Neural cell (in vitro differentiated cells): Measurements from ENCODE around the gene TPI1. TPM values are rescaled to one million over a fixed set of nuclear protein-coding genes. Genes with fewer than 3 reads are reported as not detected.

Experiments
- H2AFZ ChIP-seq: fragments of 200-600, 300-800 bp; sonication (generic), shearing (Covaris generic); 2 replicates; pipeline ENCODE4 v1.6.0; 2014; ENCODE audit warnings: low read depth, mild to moderate bottlenecking, antibody characterized with exemption, low read length, moderate library complexity
- H3F3A ChIP-seq: fragments of 200-600 bp; shearing (Covaris generic); 2 replicates; pipeline ENCODE4 v1.6.1; 2016; ENCODE audit warnings: mild to moderate bottlenecking, moderate library complexity, mixed read lengths, antibody characterized with exemption, low read length; ENCODE audit not compliant: insufficient read depth, poor library complexity, severe bottlenecking
- H3K27ac ChIP-seq: fragments of 200-600, 300-800 bp; sonication (generic), shearing (Covaris generic); 2 replicates; pipeline ENCODE4 v1.5.1; 2014; ENCODE audit warnings: mild to moderate bottlenecking, low read length, moderate library complexity
- H3K27me3 ChIP-seq: fragments of 300-800, 200-600 bp; sonication (generic), shearing (Covaris generic); 2 replicates; pipeline ENCODE4 v1.6.0; 2014; ENCODE audit warnings: mild to moderate bottlenecking, low read depth, low read length, moderate library complexity; ENCODE audit not compliant: insufficient read depth
- H3K36me3 ChIP-seq: fragments of 300-800, 200-600 bp; sonication (generic), shearing (Covaris generic); 2 replicates; pipeline ENCODE4 v1.5.1; 2014; ENCODE audit warnings: mild to moderate bottlenecking, antibody characterized with exemption, low read length, moderate library complexity; ENCODE audit not compliant: insufficient read depth
- H3K4me2 ChIP-seq: fragments of 300-800, 200-600 bp; sonication (generic), shearing (Covaris generic); 2 replicates; pipeline ENCODE4 v1.6.0; 2014; ENCODE audit warnings: mild to moderate bottlenecking, low read length
- H3K4me3 ChIP-seq: fragments of 300-800, 200-600 bp; sonication (generic), shearing (Covaris generic); 2 replicates; pipeline ENCODE4 v1.5.1; 2014; ENCODE audit warnings: mild to moderate bottlenecking, low read length, moderate library complexity
- H3K79me2 ChIP-seq: fragments of 200-600 bp; shearing (Covaris generic); replicated peaks from 2 replicates; pipeline ENCODE4 v1.6.0; 2014; ENCODE audit warnings: mild to moderate bottlenecking, low read length, moderate library complexity; ENCODE audit not compliant: insufficient read depth
- H3K9ac ChIP-seq: fragments of 300-800, 200-600 bp; sonication (generic), shearing (Covaris generic); 2 replicates; pipeline ENCODE4 v1.6.1; 2016; ENCODE audit warnings: mild to moderate bottlenecking, low read length, mixed read lengths
- H3K9me2 ChIP-seq: fragments of 200-600 bp; shearing (Covaris generic); 2 replicates; pipeline ENCODE4 v1.6.1; 2016; ENCODE audit warnings: mild to moderate bottlenecking, low read length, mixed read lengths; ENCODE audit not compliant: insufficient read depth
- H3K9me3 ChIP-seq: fragments of 200-600, 300-800 bp; sonication (generic), shearing (Covaris generic); 2 replicates; pipeline ENCODE4 v1.6.1; 2016; ENCODE audit warnings: mild to moderate bottlenecking, mixed run types, low read length, moderate library complexity, mixed read lengths
- H4K20me1 ChIP-seq: fragments of 200-600 bp; shearing (Covaris generic); 2 replicates; pipeline ENCODE4 v1.6.1; 2016; ENCODE audit warnings: mild to moderate bottlenecking, mixed run types; ENCODE audit not compliant: insufficient read depth
- EP300 ChIP-seq: fragments of 450-650 bp; conservative IDR thresholded peaks from 2 replicates; pipeline ENCODE4 v1.6.1; 2014; ENCODE audit warnings: antibody characterized with exemption, mild to moderate bottlenecking, moderate library complexity; ENCODE audit not compliant: poor library complexity, severe bottlenecking
- EZH2 ChIP-seq: fragments of 200-600, 300-800 bp; shearing (Covaris generic), sonication (generic); IDR thresholded peaks from 2 replicates; pipeline ENCODE4 v1.6.1; 2014; ENCODE audit warnings: antibody characterized with exemption, low read length, borderline replicate concordance, mild to moderate bottlenecking; ENCODE audit not compliant: insufficient read depth, poor library complexity, severe bottlenecking
- POLR2AphosphoS5 ChIP-seq: IDR thresholded peaks from 2 replicates; pipeline ENCODE4 v1.6.1; 2012
- RAD21 ChIP-seq: fragments of 450-650 bp; conservative IDR thresholded peaks from 2 replicates; pipeline ENCODE4 v1.6.1; 2014; ENCODE audit warnings: antibody characterized with exemption, mild to moderate bottlenecking, moderate library complexity
- REST ChIP-seq: IDR thresholded peaks from 2 replicates; pipeline ENCODE4 v1.6.1; 2012; ENCODE audit warnings: borderline replicate concordance
- polyA plus RNA-seq: library from polyadenylated mRNA; depleted of rRNA; stranded (reverse); fragments of >200 nt; gene quantifications from 2 replicates; pipeline ENCODE4 v1.2.3, GENCODE V29; 2014
- TF ChIP-seq, protein P1 (sequence below): fragments of 450-650 bp; IDR thresholded peaks from 2 replicates; pipeline ENCODE4 v1.5.1; 2014; ENCODE audit warnings: antibody characterized with exemption, mild to moderate bottlenecking, moderate library complexity; ENCODE audit not compliant: poor library complexity, severe bottlenecking

TPI1 gene
- polyA plus RNA-seq, 1 donor from 2014 or later, result 288 TPM

DNA sequence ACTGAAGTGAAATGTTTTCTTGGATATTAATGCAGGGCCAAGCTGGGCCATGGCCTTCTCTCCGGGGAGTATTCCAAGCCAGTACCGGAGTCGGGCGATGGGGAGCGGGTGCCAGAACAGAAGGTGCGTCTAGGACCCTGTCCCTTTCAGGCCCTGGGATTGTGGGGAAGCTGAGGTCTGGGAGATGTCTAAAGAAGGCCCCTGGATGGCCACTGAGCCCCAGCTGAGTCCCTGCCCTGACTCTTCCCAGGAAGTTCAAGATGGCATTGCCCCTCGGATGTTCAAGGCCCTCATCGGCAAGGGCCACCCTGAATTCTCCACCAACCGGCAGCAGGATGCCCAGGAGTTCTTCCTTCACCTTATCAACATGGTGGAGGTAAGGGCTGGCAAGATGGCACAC, 7.2 kb upstream of the TPI1 start:
- no peak overlapping the region for H3K9ac ChIP-seq
- peaks cover 4% of the 10 kb centered on the region for H3K36me3 ChIP-seq
- no peak overlapping the region for H3K4me3 ChIP-seq
- peaks cover 3% of the 10 kb centered on the region for H3K79me2 ChIP-seq
- H3F3A ChIP-seq, result no peaks in the 10 kb centered on the region
- no peak for TF ChIP-seq POLR2AphosphoS5
- no peaks in the 10 kb centered on the region for H3K27me3 ChIP-seq
- H4K20me1 ChIP-seq, result no peaks in the 10 kb centered on the region
- no peaks in the 10 kb centered on the region for H3K9me3 ChIP-seq
- H2AFZ ChIP-seq, result no peak overlapping the region
- H3K4me2 ChIP-seq, result no peak overlapping the region
- H3K27ac ChIP-seq, result no peak overlapping the region
- no peaks in the 10 kb centered on the region for H3K9me2 ChIP-seq

DNA sequence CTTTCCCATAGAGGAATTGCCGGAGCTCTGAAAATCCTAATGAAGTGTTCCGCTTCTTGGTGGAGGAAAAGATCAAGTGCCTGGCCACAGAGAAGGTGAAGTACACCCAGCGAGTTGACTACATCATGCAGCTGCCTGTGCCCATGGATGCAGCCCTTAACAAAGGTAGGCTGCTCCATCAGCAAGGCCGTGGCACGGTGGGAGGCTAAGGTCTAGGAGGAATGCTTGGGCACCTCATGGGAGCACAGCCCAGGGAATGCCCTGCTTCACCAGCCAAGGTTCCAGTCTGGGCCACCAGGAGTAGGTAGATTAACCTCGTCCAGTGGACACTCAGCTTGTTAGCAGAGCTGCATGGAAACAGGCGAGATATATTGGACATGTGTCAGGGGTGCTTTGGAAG, 6.4 kb upstream of the TPI1 start:
- no peak overlapping the region for H2AFZ ChIP-seq
- no peaks in the 10 kb centered on the region for H3F3A ChIP-seq
- no peak for TF ChIP-seq EP300
- TF ChIP-seq REST, result no peak
- TF ChIP-seq EZH2, result no peak
- TF ChIP-seq POLR2AphosphoS5, result no peak
- TF ChIP-seq RAD21, result no peak
- TF ChIP-seq, protein P1, sequence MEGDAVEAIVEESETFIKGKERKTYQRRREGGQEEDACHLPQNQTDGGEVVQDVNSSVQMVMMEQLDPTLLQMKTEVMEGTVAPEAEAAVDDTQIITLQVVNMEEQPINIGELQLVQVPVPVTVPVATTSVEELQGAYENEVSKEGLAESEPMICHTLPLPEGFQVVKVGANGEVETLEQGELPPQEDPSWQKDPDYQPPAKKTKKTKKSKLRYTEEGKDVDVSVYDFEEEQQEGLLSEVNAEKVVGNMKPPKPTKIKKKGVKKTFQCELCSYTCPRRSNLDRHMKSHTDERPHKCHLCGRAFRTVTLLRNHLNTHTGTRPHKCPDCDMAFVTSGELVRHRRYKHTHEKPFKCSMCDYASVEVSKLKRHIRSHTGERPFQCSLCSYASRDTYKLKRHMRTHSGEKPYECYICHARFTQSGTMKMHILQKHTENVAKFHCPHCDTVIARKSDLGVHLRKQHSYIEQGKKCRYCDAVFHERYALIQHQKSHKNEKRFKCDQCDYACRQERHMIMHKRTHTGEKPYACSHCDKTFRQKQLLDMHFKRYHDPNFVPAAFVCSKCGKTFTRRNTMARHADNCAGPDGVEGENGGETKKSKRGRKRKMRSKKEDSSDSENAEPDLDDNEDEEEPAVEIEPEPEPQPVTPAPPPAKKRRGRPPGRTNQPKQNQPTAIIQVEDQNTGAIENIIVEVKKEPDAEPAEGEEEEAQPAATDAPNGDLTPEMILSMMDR, result no peak
- no peaks in the 10 kb centered on the region for H3K27me3 ChIP-seq
- H4K20me1 ChIP-seq, result no peaks in the 10 kb centered on the region
- H3K36me3 ChIP-seq, result peaks cover 4% of the 10 kb centered on the region
- H3K9me2 ChIP-seq, result no peaks in the 10 kb centered on the region
- no peak overlapping the region for H3K9ac ChIP-seq
- no peaks in the 10 kb centered on the region for H3K9me3 ChIP-seq
- no peak overlapping the region for H3K27ac ChIP-seq
- H3K4me2 ChIP-seq, result no peak overlapping the region
- no peak overlapping the region for H3K4me3 ChIP-seq
- no peaks in the 10 kb centered on the region for H3K79me2 ChIP-seq

DNA sequence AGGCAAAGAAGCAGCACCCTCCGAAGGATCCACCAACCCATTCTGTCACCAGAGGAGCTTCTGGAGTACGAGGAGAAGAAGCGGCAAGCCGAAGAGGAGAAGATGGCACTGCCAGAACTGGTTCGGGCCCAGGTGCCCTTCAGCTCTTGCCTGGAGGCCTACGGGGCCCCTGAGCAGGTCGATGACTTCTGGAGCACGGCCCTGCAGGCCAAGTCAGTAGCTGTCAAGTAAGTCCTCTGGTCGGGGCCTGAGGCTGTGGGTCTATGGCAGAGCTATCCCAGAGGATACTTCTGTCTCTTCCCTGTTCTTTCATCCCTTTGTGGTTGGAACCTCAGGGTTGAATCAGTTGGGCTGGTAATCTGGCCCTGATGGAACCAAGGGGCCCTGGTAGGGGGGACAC, 5.9 kb upstream of the TPI1 start:
- H3K27ac ChIP-seq, result no peak overlapping the region
- H3K4me3 ChIP-seq, result no peak overlapping the region
- no peak overlapping the region for H3K9ac ChIP-seq
- no peak overlapping the region for H2AFZ ChIP-seq
- no peaks in the 10 kb centered on the region for H3K79me2 ChIP-seq
- peaks cover 4% of the 10 kb centered on the region for H3K36me3 ChIP-seq
- H3K9me2 ChIP-seq, result no peaks in the 10 kb centered on the region
- no peak for TF ChIP-seq POLR2AphosphoS5
- TF ChIP-seq EZH2, result no peak
- H3F3A ChIP-seq, result no peaks in the 10 kb centered on the region
- no peaks in the 10 kb centered on the region for H3K9me3 ChIP-seq
- no peak overlapping the region for H3K4me2 ChIP-seq
- no peaks in the 10 kb centered on the region for H4K20me1 ChIP-seq
- no peaks in the 10 kb centered on the region for H3K27me3 ChIP-seq
